Measurements from ENCODE around the gene FGF18.

The FGF18 gene

GRCh38 chr5:171474230-171474813, 54.9 kb downstream of the FGF18 start:
- no peak overlapping the region for H3K27ac ChIP-seq
- TF ChIP-seq CTCF (conservative IDR thresholded peaks at IDR 0.05) = no peak

DNA sequence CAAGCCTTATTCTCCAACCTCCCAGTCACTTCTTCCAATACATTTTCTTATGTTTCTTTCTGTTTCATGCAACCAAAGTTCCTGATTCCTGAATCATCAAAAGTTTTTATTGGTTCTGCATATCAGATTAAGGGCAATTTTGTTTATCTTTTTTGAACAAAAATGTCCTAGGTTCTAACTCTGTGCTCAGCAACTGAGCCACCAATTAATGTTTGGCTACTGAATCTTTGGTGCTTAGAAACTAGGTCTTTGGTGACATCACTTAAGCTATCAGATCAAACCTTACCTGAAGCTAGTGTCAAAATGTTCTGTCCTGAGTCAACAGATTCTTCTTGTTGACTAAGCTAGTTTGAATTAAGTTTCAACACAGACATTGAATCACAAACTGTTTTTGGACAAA, 56.1 kb downstream of the FGF18 start:
- no peak for TF ChIP-seq CTCF (conservative IDR thresholded peaks at IDR 0.05)

GRCh38 chr5:171476701-171477100, 57.3 kb downstream of the FGF18 start:
- no peak for TF ChIP-seq CTCF (conservative IDR thresholded peaks at IDR 0.05)
- no peak overlapping the region for H3K27ac ChIP-seq

More for the DNA sequence above, 56.1 kb downstream of the FGF18 start:
- no peak overlapping the region for H3K27ac ChIP-seq

DNA sequence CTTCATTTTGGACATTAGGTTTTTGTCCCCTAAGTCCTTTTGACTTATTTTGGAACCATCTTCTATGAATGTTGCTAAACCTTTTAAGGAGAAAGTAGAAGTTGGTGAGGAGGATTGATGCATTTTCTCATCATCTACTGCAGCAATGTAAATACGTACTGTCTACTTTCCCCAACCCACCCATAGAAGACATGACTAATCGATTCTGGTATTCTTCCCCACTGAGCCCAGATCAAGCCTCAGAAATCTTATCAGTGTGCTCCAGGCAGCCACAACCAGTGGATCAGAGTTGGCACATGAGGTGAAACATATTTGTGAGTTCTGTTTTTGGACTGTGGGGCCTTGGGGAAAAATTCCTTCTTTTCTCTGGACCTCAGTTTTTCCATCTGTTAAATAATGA, 57.7 kb downstream of the FGF18 start:
- TF ChIP-seq CTCF (conservative IDR thresholded peaks at IDR 0.05) = no peak
- H3K27ac ChIP-seq = no peak overlapping the region

DNA sequence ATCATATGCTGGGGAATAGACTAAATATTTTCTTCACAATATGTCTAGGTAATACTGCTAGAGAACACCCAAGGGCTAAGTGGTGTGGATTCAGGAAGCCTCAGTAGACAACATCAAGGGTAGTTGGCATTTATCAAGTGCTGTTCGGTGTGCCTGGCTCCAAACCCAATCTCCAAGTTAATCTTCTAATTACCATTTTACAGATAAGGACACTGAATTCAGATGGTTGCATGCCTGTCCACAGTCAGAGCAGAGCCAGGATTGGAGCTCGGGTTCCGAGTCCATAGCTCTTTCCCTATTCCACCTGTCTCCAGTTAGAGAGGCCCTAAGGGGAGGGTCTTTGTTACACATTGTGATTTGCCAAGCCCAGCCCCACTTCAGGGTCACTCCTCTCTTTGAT, 58.2 kb downstream of the FGF18 start:
- no peak overlapping the region for H3K27ac ChIP-seq
- no peak for TF ChIP-seq CTCF (conservative IDR thresholded peaks at IDR 0.05)

DNA sequence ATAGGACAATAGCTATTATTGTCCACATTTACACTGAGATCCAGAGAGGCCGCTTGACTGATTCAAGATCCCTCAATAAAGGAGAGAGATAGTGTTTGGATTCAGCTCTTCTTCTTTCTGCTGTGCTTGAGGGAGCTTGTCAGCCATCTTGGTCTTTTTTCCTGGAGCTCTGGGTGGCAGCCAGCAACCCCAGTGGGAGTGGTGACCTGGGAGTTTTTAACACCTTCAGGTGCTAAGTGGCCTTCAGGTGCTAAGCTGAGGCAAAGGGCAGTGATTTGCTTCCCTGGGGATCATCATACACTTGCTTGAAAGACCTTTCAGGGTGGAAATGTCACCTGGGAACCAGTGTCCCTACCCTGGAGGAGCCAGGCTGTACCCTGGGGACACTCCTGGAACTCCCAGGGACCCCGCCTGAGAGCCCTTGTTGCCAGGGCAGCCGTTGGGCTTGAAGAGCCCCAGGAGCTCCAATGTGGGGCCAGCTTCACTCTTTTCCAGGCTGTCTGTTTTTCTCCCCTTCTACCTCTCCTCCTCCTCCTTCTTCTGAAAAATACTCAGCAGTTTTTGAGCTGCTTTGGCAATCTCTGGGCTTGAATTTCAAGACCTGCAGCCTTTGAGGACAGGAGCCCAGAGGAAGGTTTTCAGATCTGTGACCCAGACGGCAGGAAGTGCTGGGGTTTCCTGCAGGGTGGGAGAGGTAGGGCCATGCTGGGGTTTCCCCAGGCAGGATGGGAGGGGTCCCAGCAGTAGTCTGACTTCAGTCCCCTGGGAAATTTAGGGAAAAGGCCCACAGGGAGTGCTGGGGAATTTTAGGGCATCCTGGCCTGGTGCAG, 59.7 kb downstream of the FGF18 start:
- no peak overlapping the region for H3K27ac ChIP-seq
- no peak for TF ChIP-seq CTCF (conservative IDR thresholded peaks at IDR 0.05)

- H3K27ac ChIP-seq = no peak overlapping the region
- no peak for TF ChIP-seq CTCF (conservative IDR thresholded peaks at IDR 0.05)
Measured at GRCh38 chr5:171479776-171480125, 60.3 kb downstream of the FGF18 start.

All from VCaP (cell line).